Measurements from ENCODE around the gene DEFB125.

DEFB125 gene

GRCh38 chr20:64766-65322 lies 22.6 kb upstream of the DEFB125 start:
- no peak overlapping the region for H3K4me2 ChIP-seq (ENCODE audit: low read depth, low read length, poor library complexity, severe bottlenecking)
- H3K27ac ChIP-seq (ENCODE audit: low read depth, low read length), result no peak overlapping the region
- H3K9ac ChIP-seq (ENCODE audit: low read length), result no peak overlapping the region
- no peaks in the 10 kb centered on the region for H3F3A ChIP-seq (ENCODE audit: insufficient read depth)
- no peak overlapping the region for H3K4me3 ChIP-seq (ENCODE audit: insufficient read depth, low read length, poor library complexity, severe bottlenecking)
- H3K27me3 ChIP-seq (ENCODE audit: low read length), result no peaks in the 10 kb centered on the region
- peaks cover 50% of the 10 kb centered on the region; the same call in 1 of the 2 replicates for H3K9me3 ChIP-seq (ENCODE audit: insufficient read depth, low read length)
- H2AFZ ChIP-seq (ENCODE audit: low read depth, low read length, severe bottlenecking), result no peak overlapping the region
- no peaks in the 10 kb centered on the region for H3K36me3 ChIP-seq (ENCODE audit: low read length)
- TF ChIP-seq EZH2phosphoT487 (conservative IDR thresholded peaks at IDR 0.05; ENCODE audit: low read length) (no peak), CTCF (IDR thresholded peaks at IDR 0.05; ENCODE audit: insufficient read depth, low read length, poor library complexity, severe bottlenecking) (no peak)
- H3K79me2 ChIP-seq (ENCODE audit: insufficient read depth, low read length), result no peaks in the 10 kb centered on the region
- H3K9me2 ChIP-seq (replicated peaks; ENCODE audit: insufficient read depth, low read length), result no peaks in the 10 kb centered on the region
- H4K20me1 ChIP-seq (ENCODE audit: low read depth, low read length), result no peaks in the 10 kb centered on the region

- no peaks in the 10 kb centered on the region for H3K27me3 ChIP-seq (ENCODE audit: low read length)
- no peaks in the 10 kb centered on the region for H3K36me3 ChIP-seq (ENCODE audit: low read length)
- no peak overlapping the region for H3K4me3 ChIP-seq (ENCODE audit: insufficient read depth, low read length, poor library complexity, severe bottlenecking)
- H2AFZ ChIP-seq (ENCODE audit: low read depth, low read length, severe bottlenecking), result no peak overlapping the region
- no peak overlapping the region for H3K4me2 ChIP-seq (ENCODE audit: low read depth, low read length, poor library complexity, severe bottlenecking)
- no peaks in the 10 kb centered on the region for H3F3A ChIP-seq (ENCODE audit: insufficient read depth)
- no peaks in the 10 kb centered on the region for H3K9me3 ChIP-seq (ENCODE audit: insufficient read depth, low read length)
- no peaks in the 10 kb centered on the region for H3K79me2 ChIP-seq (ENCODE audit: insufficient read depth, low read length)
- no peak for TF ChIP-seq CTCF (IDR thresholded peaks at IDR 0.05; ENCODE audit: insufficient read depth, low read length, poor library complexity, severe bottlenecking)
- TF ChIP-seq EZH2phosphoT487 (conservative IDR thresholded peaks at IDR 0.05; ENCODE audit: low read length), result no peak
- H3K27ac ChIP-seq (ENCODE audit: low read depth, low read length), result no peak overlapping the region
- H3K9me2 ChIP-seq (replicated peaks; ENCODE audit: insufficient read depth, low read length), result no peaks in the 10 kb centered on the region
- no peak overlapping the region for H3K9ac ChIP-seq (ENCODE audit: low read length)
- H4K20me1 ChIP-seq (ENCODE audit: low read depth, low read length), result no peaks in the 10 kb centered on the region
Observed at GRCh38 chr20:77231-77630, 10.2 kb upstream of the DEFB125 start.

GRCh38 chr20:78338-78737 lies 9.1 kb upstream of the DEFB125 start:
- H3K9me3 ChIP-seq (ENCODE audit: insufficient read depth, low read length), result no peaks in the 10 kb centered on the region
- H2AFZ ChIP-seq (ENCODE audit: low read depth, low read length, severe bottlenecking), result no peak overlapping the region
- H3K9ac ChIP-seq (ENCODE audit: low read length), result no peak overlapping the region
- H3K4me3 ChIP-seq (ENCODE audit: insufficient read depth, low read length, poor library complexity, severe bottlenecking), result no peak overlapping the region
- no peaks in the 10 kb centered on the region for H3K27me3 ChIP-seq (ENCODE audit: low read length)
- H3F3A ChIP-seq (ENCODE audit: insufficient read depth), result no peaks in the 10 kb centered on the region
- no peaks in the 10 kb centered on the region for H3K36me3 ChIP-seq (ENCODE audit: low read length)
- H3K9me2 ChIP-seq (replicated peaks; ENCODE audit: insufficient read depth, low read length), result no peaks in the 10 kb centered on the region
- H3K79me2 ChIP-seq (ENCODE audit: insufficient read depth, low read length), result no peaks in the 10 kb centered on the region
- no peaks in the 10 kb centered on the region for H4K20me1 ChIP-seq (ENCODE audit: low read depth, low read length)
- no peak for TF ChIP-seq EZH2phosphoT487 (conservative IDR thresholded peaks at IDR 0.05; ENCODE audit: low read length)
- no peak for TF ChIP-seq CTCF (IDR thresholded peaks at IDR 0.05; ENCODE audit: insufficient read depth, low read length, poor library complexity, severe bottlenecking)
- no peak overlapping the region for H3K4me2 ChIP-seq (ENCODE audit: low read depth, low read length, poor library complexity, severe bottlenecking)
- no peak overlapping the region for H3K27ac ChIP-seq (ENCODE audit: low read depth, low read length)

Data from SU-DHL-6 (cell line).